ENCODE results near the gene MAGEF1.

- TF ChIP-seq EZH2 (IDR thresholded peaks at IDR 0.05; ENCODE audit: borderline replicate concordance, insufficient read depth, low read depth, low read length, poor library complexity, severe bottlenecking) = no peak
- TF ChIP-seq CTCF (IDR thresholded peaks at IDR 0.05) = no peak
Observed at GRCh38 chr3:184663356-184663755, 48.5 kb downstream of the MAGEF1 start.
